PC-9 (cell line): ENCODE measurements around the gene LINC00632.

Source experiments
- EZH2 ChIP-seq: fragments of 200-600 bp; sonication (generic); IDR thresholded peaks from 2 replicates; pipeline ENCODE4 v1.8.0; 2017; ENCODE audit warnings: antibody characterized with exemption, low read depth
- TF ChIP-seq, protein P1 (sequence below): fragments of 200-600 bp; sonication (generic); conservative IDR thresholded peaks from 2 replicates; pipeline ENCODE4 v1.6.1; 2017; ENCODE audit warnings: mixed run types, antibody characterized with exemption, mild to moderate bottlenecking, moderate library complexity

DNA sequence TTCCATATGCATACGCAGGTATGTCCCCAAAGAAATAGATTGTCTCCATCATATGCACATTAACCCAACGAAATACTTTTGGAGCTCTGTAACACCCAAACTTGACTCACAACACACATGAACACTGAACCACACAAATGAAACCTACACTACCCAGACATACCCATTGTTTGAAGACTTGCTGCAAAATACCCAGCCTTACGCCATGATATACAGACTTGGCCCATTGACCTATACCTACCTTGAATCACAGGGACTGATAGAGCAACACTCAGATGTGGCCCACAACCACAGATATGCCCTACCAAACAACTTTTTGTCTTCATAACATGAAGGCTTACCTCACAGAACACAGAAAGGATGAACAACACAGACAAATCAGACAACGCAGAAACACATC lies 15.9 kb downstream of the LINC00632 start:
- TF ChIP-seq, protein P1, sequence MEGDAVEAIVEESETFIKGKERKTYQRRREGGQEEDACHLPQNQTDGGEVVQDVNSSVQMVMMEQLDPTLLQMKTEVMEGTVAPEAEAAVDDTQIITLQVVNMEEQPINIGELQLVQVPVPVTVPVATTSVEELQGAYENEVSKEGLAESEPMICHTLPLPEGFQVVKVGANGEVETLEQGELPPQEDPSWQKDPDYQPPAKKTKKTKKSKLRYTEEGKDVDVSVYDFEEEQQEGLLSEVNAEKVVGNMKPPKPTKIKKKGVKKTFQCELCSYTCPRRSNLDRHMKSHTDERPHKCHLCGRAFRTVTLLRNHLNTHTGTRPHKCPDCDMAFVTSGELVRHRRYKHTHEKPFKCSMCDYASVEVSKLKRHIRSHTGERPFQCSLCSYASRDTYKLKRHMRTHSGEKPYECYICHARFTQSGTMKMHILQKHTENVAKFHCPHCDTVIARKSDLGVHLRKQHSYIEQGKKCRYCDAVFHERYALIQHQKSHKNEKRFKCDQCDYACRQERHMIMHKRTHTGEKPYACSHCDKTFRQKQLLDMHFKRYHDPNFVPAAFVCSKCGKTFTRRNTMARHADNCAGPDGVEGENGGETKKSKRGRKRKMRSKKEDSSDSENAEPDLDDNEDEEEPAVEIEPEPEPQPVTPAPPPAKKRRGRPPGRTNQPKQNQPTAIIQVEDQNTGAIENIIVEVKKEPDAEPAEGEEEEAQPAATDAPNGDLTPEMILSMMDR, result no peak
- TF ChIP-seq EZH2, result no peak
